ENCODE data around the gene TMEM167B.
"Not testable (repeated sequence)": the region's sequence is repeated elsewhere in the genome, so short reads cannot be mapped to it uniquely, and the experiment has no call there.

TMEM167B gene

DNA sequence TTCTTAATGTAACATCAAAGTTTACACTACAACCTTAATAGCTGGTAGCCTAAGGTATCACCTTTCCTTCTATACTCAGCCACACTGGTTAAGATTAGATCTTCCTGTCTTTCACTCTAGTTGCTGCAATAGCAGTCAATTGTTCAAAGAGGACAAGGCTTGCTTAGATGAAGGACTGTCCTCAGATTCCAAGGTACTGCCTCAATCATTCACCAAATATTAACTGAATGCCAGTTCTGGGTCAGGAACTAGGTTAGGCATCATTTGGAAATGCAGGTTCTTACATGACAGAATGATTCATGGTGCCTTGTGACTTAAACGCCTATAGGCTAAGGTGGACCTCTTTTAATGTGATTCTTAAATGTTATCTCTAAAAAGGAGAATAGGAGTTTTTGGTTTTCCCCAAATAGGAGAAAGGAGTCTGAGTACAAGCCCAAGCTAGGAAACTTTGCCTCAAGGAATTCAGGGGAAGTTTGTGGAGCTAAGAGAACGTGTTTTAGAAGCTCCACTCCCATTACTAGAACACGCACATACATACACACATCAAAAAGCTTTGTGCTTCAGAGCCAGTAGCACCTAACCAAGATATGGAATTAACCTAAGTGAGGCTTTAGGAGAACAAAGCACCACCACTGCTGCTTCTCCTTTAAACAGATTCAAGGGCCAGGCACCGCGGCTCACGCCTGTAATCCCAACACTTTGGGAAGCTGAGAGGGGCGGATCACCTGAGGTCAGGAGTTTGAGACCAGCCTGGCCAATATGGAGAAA, 40.2 kb upstream of the TMEM167B start:
- no CpG with 5 or more reads among the region's 7 CpGs for WGBS, 2 donors (ENCODE audit: extremely low coverage in 2 of 2, insufficient read length in 2 of 2, insufficient replicate concordance in 1 of 2)
- H3K4me3 ChIP-seq (ENCODE audit: low read length in 2 of 2), result no peak overlapping the region
- H3K9ac ChIP-seq (ENCODE audit: low read depth, low read length, poor library complexity), result no peak overlapping the region
- no peaks in the 10 kb centered on the region for H3K9me3 ChIP-seq (replicated peaks in 1 of 2; ENCODE audit: control insufficient read depth in 2 of 2, insufficient read depth in 1 of 2, low read depth in 1 of 2, low read length in 2 of 2)
- H4K8ac ChIP-seq (ENCODE audit: low read depth, low read length), result no peak overlapping the region
- no peaks in the 10 kb centered on the region for H3K27me3 ChIP-seq (ENCODE audit: control insufficient read depth in 3 of 3, insufficient read depth in 3 of 3, low read depth in 1 of 3, low read length in 3 of 3)
- H3K4me2 ChIP-seq (ENCODE audit: insufficient read depth, low read length, poor library complexity, severe bottlenecking), result no peak overlapping the region
- no peak overlapping the region for H2BK15ac ChIP-seq (ENCODE audit: low read length)
- no peak overlapping the region for H3K23ac ChIP-seq (ENCODE audit: low read depth, low read length, poor library complexity)
- no peak overlapping the region for H2BK5ac ChIP-seq (ENCODE audit: low read length)
- H2BK12ac ChIP-seq (ENCODE audit: low read length), result no peak overlapping the region
- H3K18ac ChIP-seq (ENCODE audit: low read length), result no peak overlapping the region
- H3K4ac ChIP-seq (ENCODE audit: low read length), result no peak overlapping the region
- no peak overlapping the region for H3K14ac ChIP-seq (ENCODE audit: low read length)
- no peak for DNase-seq (ENCODE audit: low spot score)
- no peaks in the 10 kb centered on the region for H3K4me1 ChIP-seq (ENCODE audit: control insufficient read depth in 2 of 2, insufficient read depth in 1 of 2, low read depth in 1 of 2, low read length in 2 of 2)
- no peak overlapping the region for H2BK120ac ChIP-seq (ENCODE audit: low read depth, low read length)
- H3K36me3 ChIP-seq (replicated peaks in 1 of 2; ENCODE audit: control insufficient read depth in 2 of 2, insufficient read depth in 2 of 2, low read length in 2 of 2), result no peaks in the 10 kb centered on the region
- no peak overlapping the region for H2AK5ac ChIP-seq (ENCODE audit: low read depth, low read length)
- no peak overlapping the region for H3K27ac ChIP-seq (replicated peaks; ENCODE audit: low read length)
- no peak overlapping the region for H4K91ac ChIP-seq (ENCODE audit: low read depth, low read length, poor library complexity)
- H3K79me1 ChIP-seq (ENCODE audit: low read depth, low read length), result no peaks in the 10 kb centered on the region
- no peak overlapping the region for H2AFZ ChIP-seq (ENCODE audit: low read length)

DNA sequence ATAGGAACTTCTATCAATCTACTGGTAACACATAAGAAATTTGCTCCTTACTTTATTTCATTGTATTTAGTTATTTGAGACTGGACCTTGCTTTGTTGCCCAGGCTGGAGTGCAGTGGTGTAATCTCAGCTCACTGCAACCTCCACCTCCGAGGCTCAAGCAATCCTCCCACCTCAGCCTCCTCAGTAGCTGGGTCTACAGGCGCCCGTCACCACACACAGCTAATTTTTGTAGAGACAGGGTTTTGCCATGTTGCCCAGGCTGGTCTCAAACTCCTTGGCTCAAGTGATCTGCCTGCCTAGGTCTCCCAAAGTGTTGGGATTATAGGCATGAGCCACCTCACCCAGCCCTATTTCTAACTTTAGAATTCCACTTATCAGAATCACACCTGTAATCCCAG, 38.4 kb upstream of the TMEM167B start:
- H2BK5ac ChIP-seq (ENCODE audit: low read length); H3K14ac ChIP-seq (ENCODE audit: low read length); H3K79me1 ChIP-seq (ENCODE audit: low read depth, low read length); H2BK15ac ChIP-seq (ENCODE audit: low read length); H3K18ac ChIP-seq (ENCODE audit: low read length); H3K4me2 ChIP-seq (ENCODE audit: insufficient read depth, low read length, poor library complexity, severe bottlenecking); H3K27me3 ChIP-seq (ENCODE audit: control insufficient read depth in 3 of 3, insufficient read depth in 3 of 3, low read depth in 1 of 3, low read length in 3 of 3); H2BK12ac ChIP-seq (ENCODE audit: low read length); H4K8ac ChIP-seq (ENCODE audit: low read depth, low read length); H3K4ac ChIP-seq (ENCODE audit: low read length); H3K9me3 ChIP-seq (replicated peaks in 1 of 2; ENCODE audit: control insufficient read depth in 2 of 2, insufficient read depth in 1 of 2, low read depth in 1 of 2, low read length in 2 of 2); H4K91ac ChIP-seq (ENCODE audit: low read depth, low read length, poor library complexity); H3K23ac ChIP-seq (ENCODE audit: low read depth, low read length, poor library complexity); H3K27ac ChIP-seq (replicated peaks; ENCODE audit: low read length); H2BK120ac ChIP-seq (ENCODE audit: low read depth, low read length); H3K36me3 ChIP-seq (replicated peaks in 1 of 2; ENCODE audit: control insufficient read depth in 2 of 2, insufficient read depth in 2 of 2, low read length in 2 of 2); H2AFZ ChIP-seq (ENCODE audit: low read length); H3K9ac ChIP-seq (ENCODE audit: low read depth, low read length, poor library complexity); H2AK5ac ChIP-seq (ENCODE audit: low read depth, low read length); DNase-seq (ENCODE audit: low spot score); H3K4me1 ChIP-seq (ENCODE audit: control insufficient read depth in 2 of 2, insufficient read depth in 1 of 2, low read depth in 1 of 2, low read length in 2 of 2); H3K4me3 ChIP-seq (ENCODE audit: low read length in 2 of 2): not testable (repeated sequence)
- WGBS, 2 donors (ENCODE audit: extremely low coverage in 2 of 2, insufficient read length in 2 of 2, insufficient replicate concordance in 1 of 2), result no CpG with 5 or more reads among the region's 3 CpGs

DNA sequence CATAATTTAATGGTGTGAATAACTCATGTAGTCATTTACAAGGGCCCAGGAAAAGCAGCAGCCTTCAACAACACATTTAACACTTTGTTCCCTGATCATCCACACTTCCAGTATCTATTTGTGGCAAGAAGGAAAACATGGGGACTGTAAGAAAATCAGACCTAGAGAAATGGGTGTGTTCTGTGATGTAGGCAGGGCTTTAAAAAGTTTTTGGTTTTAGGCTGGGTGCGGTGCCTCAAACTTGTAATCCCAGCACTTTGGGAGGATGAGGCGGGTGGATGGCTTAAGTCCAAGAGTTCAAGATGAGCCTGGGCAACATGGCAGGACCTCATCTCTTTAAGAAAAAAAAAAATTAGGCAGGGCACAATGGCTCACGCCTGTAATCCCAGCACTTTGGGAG, 34.5 kb upstream of the TMEM167B start:
- no peak overlapping the region for H4K91ac ChIP-seq (ENCODE audit: low read depth, low read length, poor library complexity)
- H3K4me1 ChIP-seq (ENCODE audit: control insufficient read depth in 2 of 2, insufficient read depth in 1 of 2, low read depth in 1 of 2, low read length in 2 of 2), result no peaks in the 10 kb centered on the region
- no CpG with 5 or more reads among the region's 3 CpGs for WGBS, 2 donors (ENCODE audit: extremely low coverage in 2 of 2, insufficient read length in 2 of 2, insufficient replicate concordance in 1 of 2)
- H3K4me3 ChIP-seq (ENCODE audit: low read length in 2 of 2), result no peak overlapping the region
- no peak overlapping the region for H2BK5ac ChIP-seq (ENCODE audit: low read length)
- no peak overlapping the region for H4K8ac ChIP-seq (ENCODE audit: low read depth, low read length)
- no peak overlapping the region for H3K4ac ChIP-seq (ENCODE audit: low read length)
- H3K27me3 ChIP-seq (ENCODE audit: control insufficient read depth in 3 of 3, insufficient read depth in 3 of 3, low read depth in 1 of 3, low read length in 3 of 3), result no peaks in the 10 kb centered on the region
- H2BK12ac ChIP-seq (ENCODE audit: low read length), result no peak overlapping the region
- H3K9me3 ChIP-seq (replicated peaks in 1 of 2; ENCODE audit: control insufficient read depth in 2 of 2, insufficient read depth in 1 of 2, low read depth in 1 of 2, low read length in 2 of 2), result no peaks in the 10 kb centered on the region
- H2BK120ac ChIP-seq (ENCODE audit: low read depth, low read length), result no peak overlapping the region
- H3K18ac ChIP-seq (ENCODE audit: low read length), result no peak overlapping the region
- no peak overlapping the region for H2AFZ ChIP-seq (ENCODE audit: low read length)
- DNase-seq (ENCODE audit: low spot score), result no peak
- H2BK15ac ChIP-seq (ENCODE audit: low read length), result no peak overlapping the region
- H2AK5ac ChIP-seq (ENCODE audit: low read depth, low read length), result no peak overlapping the region
- no peak overlapping the region for H3K4me2 ChIP-seq (ENCODE audit: insufficient read depth, low read length, poor library complexity, severe bottlenecking)
- no peak overlapping the region for H3K9ac ChIP-seq (ENCODE audit: low read depth, low read length, poor library complexity)
- no peak overlapping the region for H3K27ac ChIP-seq (replicated peaks; ENCODE audit: low read length)
- no peak overlapping the region for H3K23ac ChIP-seq (ENCODE audit: low read depth, low read length, poor library complexity)
- H3K36me3 ChIP-seq (replicated peaks in 1 of 2; ENCODE audit: control insufficient read depth in 2 of 2, insufficient read depth in 2 of 2, low read length in 2 of 2), result no peaks in the 10 kb centered on the region
- no peak overlapping the region for H3K14ac ChIP-seq (ENCODE audit: low read length)
- H3K79me1 ChIP-seq (ENCODE audit: low read depth, low read length), result no peaks in the 10 kb centered on the region

DNA sequence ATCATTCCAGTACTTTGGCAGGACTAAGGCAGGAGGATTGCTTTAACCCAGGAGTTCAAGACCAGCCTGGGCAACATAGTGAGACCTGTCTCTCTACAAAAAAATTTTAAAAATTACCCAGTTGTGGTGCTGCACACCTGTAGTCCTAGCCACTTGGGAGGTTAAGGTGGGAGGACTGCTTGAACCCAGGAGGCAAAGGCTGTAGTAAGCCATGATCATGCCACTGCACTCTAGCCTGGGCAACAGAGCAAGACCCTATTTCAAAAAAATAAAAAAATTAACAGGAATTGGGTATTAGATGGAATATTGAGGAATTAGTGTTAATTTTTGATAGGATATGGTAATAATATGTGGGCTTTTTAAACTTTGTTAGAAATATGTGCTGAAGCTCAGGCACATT, 31.5 kb upstream of the TMEM167B start:
- H2BK15ac ChIP-seq (ENCODE audit: low read length), result no peak overlapping the region
- no peak overlapping the region for H3K4me3 ChIP-seq (ENCODE audit: low read length in 2 of 2)
- no peak overlapping the region for H3K18ac ChIP-seq (ENCODE audit: low read length)
- H3K4ac ChIP-seq (ENCODE audit: low read length), result no peak overlapping the region
- no peak overlapping the region for H4K8ac ChIP-seq (ENCODE audit: low read depth, low read length)
- H3K9ac ChIP-seq (ENCODE audit: low read depth, low read length, poor library complexity), result no peak overlapping the region
- no peak overlapping the region for H2BK5ac ChIP-seq (ENCODE audit: low read length)
- no peak overlapping the region for H2BK12ac ChIP-seq (ENCODE audit: low read length)
- H4K91ac ChIP-seq (ENCODE audit: low read depth, low read length, poor library complexity), result no peak overlapping the region
- no peak overlapping the region for H3K23ac ChIP-seq (ENCODE audit: low read depth, low read length, poor library complexity)
- H3K27ac ChIP-seq (replicated peaks; ENCODE audit: low read length), result no peak overlapping the region
- no peaks in the 10 kb centered on the region for H3K27me3 ChIP-seq (ENCODE audit: control insufficient read depth in 3 of 3, insufficient read depth in 3 of 3, low read depth in 1 of 3, low read length in 3 of 3)
- H2AK5ac ChIP-seq (ENCODE audit: low read depth, low read length), result no peak overlapping the region
- H2AFZ ChIP-seq (ENCODE audit: low read length), result no peak overlapping the region
- no peak overlapping the region for H3K14ac ChIP-seq (ENCODE audit: low read length)
- no peak overlapping the region for H3K4me2 ChIP-seq (ENCODE audit: insufficient read depth, low read length, poor library complexity, severe bottlenecking)
- peaks cover 0 to 12% of the 10 kb centered on the region in 2 donors for H3K36me3 ChIP-seq (replicated peaks in 1 of 2; ENCODE audit: control insufficient read depth in 2 of 2, insufficient read depth in 2 of 2, low read length in 2 of 2)
- no peaks in the 10 kb centered on the region for H3K79me1 ChIP-seq (ENCODE audit: low read depth, low read length)
- H3K4me1 ChIP-seq (ENCODE audit: control insufficient read depth in 2 of 2, insufficient read depth in 1 of 2, low read depth in 1 of 2, low read length in 2 of 2), result no peaks in the 10 kb centered on the region
- DNase-seq (ENCODE audit: low spot score), result no peak
- H3K9me3 ChIP-seq (replicated peaks in 1 of 2; ENCODE audit: control insufficient read depth in 2 of 2, insufficient read depth in 1 of 2, low read depth in 1 of 2, low read length in 2 of 2), result no peaks in the 10 kb centered on the region
- H2BK120ac ChIP-seq (ENCODE audit: low read depth, low read length), result no peak overlapping the region

Measured in neuronal stem cell (in vitro differentiated cells).